DMS 273 (cell line): ENCODE data around the gene IGSF10.
A peak's percentile ranks its signal among the peaks of the same experiment; 100 is the strongest.

Experiments
- DNase-seq: peaks from one replicate; lab custom pipeline; 2025; ENCODE audit not compliant: unreplicated experiment; lab: John Stamatoyannopoulos, UW

Gene IGSF10

GRCh38 chr3:151426341-151426657, 34.6 kb downstream of the IGSF10 start:
- peak; percentile 47 for DNase-seq

GRCh38 chr3:151425627-151426340, 35.1 kb downstream of the IGSF10 start:
- peak; percentile 47 for DNase-seq

- no peak for DNase-seq
These were observed 37.8 kb downstream of the IGSF10 start for GRCh38 chr3:151423091-151423490.

GRCh38 chr3:151421938-151422337, 38.9 kb downstream of the IGSF10 start:
- DNase-seq, result no peak

GRCh38 chr3:151419806-151420205, 41.1 kb downstream of the IGSF10 start:
- no peak for DNase-seq

GRCh38 chr3:151415289-151415688, 45.6 kb downstream of the IGSF10 start:
- DNase-seq, result no peak

- DNase-seq, result peak; percentile 15
These were observed 47.9 kb downstream of the IGSF10 start for GRCh38 chr3:151412989-151413388.
